ENCODE data around the gene POLR1A. TPM values are rescaled to one million over a fixed set of nuclear protein-coding genes. Genes with fewer than 3 reads are reported as not detected.

Gene POLR1A
- total RNA-seq, 1 experiment from 2014 or later = 58.3 TPM

DNA sequence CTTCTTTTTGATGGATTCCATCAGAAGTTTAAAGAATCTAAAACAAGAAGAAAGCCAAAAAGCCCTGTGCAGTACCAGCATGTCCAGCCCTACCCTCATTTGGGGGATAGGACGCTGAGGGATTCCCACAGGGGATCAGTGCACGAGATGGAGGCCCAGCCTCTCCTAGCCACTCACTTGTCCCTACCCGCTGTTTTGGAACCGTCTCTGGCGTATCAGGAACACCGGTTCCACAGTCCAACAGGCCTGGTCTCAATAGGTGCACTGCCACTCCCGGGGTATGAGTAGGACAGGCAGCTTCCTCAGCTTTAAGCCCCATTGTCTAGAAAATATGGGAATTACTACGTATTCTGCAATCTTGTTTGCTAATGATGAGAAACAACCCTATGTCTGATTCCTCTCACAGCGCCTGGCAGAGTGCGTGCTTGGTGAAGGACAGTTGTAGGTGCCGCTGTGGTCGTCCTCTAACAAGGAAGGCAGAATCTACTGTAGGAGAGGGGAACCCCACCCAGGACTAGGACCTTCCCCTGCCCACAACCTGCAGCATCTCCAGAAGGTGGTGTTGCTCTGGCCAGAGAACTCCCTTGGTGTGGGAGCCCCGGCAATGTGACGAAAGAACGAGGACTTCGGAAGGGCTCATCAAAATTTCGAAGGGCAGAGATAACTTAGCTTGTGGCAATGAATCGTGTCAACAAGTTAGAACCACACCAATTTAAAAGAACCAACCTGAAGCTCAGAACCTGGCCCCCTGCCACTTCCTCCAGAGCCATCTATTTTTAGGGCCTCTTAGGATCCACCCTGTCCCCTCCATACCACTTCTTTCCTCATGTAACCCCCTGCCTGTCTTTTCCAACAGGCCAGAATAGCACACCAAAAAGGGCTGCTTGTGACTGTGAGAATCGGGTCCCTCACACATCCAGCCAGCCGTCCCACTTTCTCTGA, 71.7 kb downstream of the POLR1A start:
- no peaks in the 10 kb centered on the region for H3K27me3 Mint-ChIP-seq (ENCODE audit: unreplicated experiment)
- no peak overlapping the region for H3K4me3 Mint-ChIP-seq (ENCODE audit: low read depth, unreplicated experiment)
- H3K4me1 Mint-ChIP-seq (ENCODE audit: low read depth, unreplicated experiment) = no peaks in the 10 kb centered on the region
- H3K27ac Mint-ChIP-seq (ENCODE audit: unreplicated experiment) = no peak overlapping the region
- no peaks in the 10 kb centered on the region for H3K9me3 Mint-ChIP-seq (ENCODE audit: low read depth, unreplicated experiment)
- intact Hi-C loops (cut with micrococcal nuclease; ENCODE audit: unreplicated experiment) = no loop called here
- H3K36me3 Mint-ChIP-seq (ENCODE audit: insufficient read depth, unreplicated experiment) = peaks cover 37% of the 10 kb centered on the region
- BruUV-seq (replicated peaks) = no TSS peak
- TF ChIP-seq, protein P1, sequence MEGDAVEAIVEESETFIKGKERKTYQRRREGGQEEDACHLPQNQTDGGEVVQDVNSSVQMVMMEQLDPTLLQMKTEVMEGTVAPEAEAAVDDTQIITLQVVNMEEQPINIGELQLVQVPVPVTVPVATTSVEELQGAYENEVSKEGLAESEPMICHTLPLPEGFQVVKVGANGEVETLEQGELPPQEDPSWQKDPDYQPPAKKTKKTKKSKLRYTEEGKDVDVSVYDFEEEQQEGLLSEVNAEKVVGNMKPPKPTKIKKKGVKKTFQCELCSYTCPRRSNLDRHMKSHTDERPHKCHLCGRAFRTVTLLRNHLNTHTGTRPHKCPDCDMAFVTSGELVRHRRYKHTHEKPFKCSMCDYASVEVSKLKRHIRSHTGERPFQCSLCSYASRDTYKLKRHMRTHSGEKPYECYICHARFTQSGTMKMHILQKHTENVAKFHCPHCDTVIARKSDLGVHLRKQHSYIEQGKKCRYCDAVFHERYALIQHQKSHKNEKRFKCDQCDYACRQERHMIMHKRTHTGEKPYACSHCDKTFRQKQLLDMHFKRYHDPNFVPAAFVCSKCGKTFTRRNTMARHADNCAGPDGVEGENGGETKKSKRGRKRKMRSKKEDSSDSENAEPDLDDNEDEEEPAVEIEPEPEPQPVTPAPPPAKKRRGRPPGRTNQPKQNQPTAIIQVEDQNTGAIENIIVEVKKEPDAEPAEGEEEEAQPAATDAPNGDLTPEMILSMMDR (IDR thresholded peaks at IDR 0.05; ENCODE audit: unreplicated experiment) = no peak
- no peak for DNase-seq
- CTCF ChIA-PET = no interaction called here

DNA sequence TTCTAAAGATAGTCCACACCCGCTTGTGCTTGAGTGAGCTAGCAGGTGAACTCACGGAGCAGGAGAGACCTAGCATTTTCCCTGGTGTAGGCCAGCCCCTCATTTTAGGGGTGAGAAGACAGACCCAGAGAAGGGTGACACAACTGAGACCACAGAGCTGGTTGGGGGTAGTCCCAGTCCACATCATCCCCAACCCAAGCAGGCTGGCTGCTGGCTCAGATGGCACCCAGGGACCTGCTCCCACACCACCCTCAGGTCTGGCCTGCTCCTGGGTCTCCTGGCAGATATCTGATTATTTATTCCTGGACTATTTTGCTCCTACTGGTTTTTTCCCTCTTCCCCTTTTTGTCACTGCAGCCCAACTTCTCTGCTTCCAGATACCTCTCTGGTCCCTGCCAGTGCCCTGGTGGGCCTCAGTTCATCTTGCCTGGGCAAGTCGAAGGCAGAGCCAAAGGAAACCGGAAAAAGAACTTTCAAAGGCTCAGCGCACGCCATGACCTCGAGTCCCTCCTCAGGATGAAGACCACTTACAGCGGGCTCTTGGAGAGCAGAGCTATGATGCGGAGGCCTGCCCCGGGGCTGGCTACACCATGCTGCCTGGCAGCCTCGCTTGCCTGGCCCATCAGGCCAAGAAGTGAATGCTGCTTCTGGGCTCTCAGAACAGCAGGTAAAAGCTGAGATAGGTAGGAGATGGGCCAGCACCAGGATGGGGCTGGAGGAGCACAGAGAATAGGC, 72.7 kb downstream of the POLR1A start:
- Mint-ChIP-seq H3K4me3 (ENCODE audit: low read depth, unreplicated experiment) (no peak overlapping the region), H3K27me3 (ENCODE audit: unreplicated experiment) (no peaks in the 10 kb centered on the region), H3K36me3 (ENCODE audit: insufficient read depth, unreplicated experiment) (peaks cover 38% of the 10 kb centered on the region), H3K27ac (ENCODE audit: unreplicated experiment) (no peak overlapping the region), H3K9me3 (ENCODE audit: low read depth, unreplicated experiment) (no peaks in the 10 kb centered on the region), H3K4me1 (ENCODE audit: low read depth, unreplicated experiment) (no peaks in the 10 kb centered on the region)
- TF ChIP-seq, protein P1 (IDR thresholded peaks at IDR 0.05; ENCODE audit: unreplicated experiment) = no peak
- intact Hi-C loops (cut with micrococcal nuclease; ENCODE audit: unreplicated experiment) = no loop called here
- CTCF ChIA-PET = no interaction called here
- no TSS peak for BruUV-seq (replicated peaks)
- no peak for DNase-seq

DNA sequence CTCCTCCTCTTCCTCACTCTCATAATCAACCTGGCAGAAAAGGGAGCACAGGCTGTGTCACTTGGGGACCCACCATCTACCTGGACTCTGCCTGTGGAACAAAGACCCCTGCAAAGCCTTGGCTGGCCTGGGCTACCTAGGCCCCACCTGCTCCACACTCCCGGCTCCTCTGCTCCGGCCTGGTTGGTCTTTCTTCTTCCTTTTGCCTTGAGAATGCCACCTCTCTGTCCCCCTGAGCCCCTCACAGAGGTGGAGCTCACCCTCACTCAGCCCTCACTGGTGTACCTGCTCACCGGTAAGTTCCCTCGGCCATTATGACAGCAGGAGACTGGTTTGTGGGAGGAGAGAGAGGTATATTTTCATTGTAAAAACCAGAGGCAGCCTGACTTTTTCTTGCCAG, 74.1 kb downstream of the POLR1A start:
- intact Hi-C loops (cut with micrococcal nuclease; ENCODE audit: unreplicated experiment) = no loop called here
- no peak for DNase-seq
- no peaks in the 10 kb centered on the region for H3K27me3 Mint-ChIP-seq (ENCODE audit: unreplicated experiment)
- BruUV-seq (replicated peaks) = no TSS peak
- H3K36me3 Mint-ChIP-seq (ENCODE audit: insufficient read depth, unreplicated experiment) = peaks cover 38% of the 10 kb centered on the region
- H3K9me3 Mint-ChIP-seq (ENCODE audit: low read depth, unreplicated experiment) = no peaks in the 10 kb centered on the region
- H3K27ac Mint-ChIP-seq (ENCODE audit: unreplicated experiment) = no peak overlapping the region
- CTCF ChIA-PET = no interaction called here
- TF ChIP-seq, protein P1 (IDR thresholded peaks at IDR 0.05; ENCODE audit: unreplicated experiment) = no peak
- no peak overlapping the region for H3K4me3 Mint-ChIP-seq (ENCODE audit: low read depth, unreplicated experiment)
- no peaks in the 10 kb centered on the region for H3K4me1 Mint-ChIP-seq (ENCODE audit: low read depth, unreplicated experiment)

DNA sequence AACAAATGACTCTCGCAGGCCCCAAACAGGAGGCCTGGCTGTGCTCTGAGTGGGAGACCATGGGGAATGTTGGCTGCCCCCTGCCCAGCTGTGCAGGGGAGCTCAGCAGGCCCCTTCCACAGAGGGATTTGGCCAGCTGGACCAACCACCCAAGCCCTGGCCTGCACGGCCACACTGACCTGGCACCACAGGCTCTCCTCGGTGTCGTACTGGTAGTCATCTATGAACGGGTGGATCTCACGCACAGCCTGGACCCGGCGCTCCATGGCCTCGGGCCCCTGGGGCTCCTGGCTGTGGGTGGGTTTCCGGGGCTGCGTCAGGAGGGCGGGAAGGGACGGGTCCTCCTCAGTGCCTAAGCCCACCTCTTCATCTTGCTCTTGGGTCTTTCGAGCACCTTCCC, 74.5 kb downstream of the POLR1A start:
- no peak for DNase-seq
- no peaks in the 10 kb centered on the region for H3K9me3 Mint-ChIP-seq (ENCODE audit: low read depth, unreplicated experiment)
- no peak overlapping the region for H3K4me3 Mint-ChIP-seq (ENCODE audit: low read depth, unreplicated experiment)
- H3K27ac Mint-ChIP-seq (ENCODE audit: unreplicated experiment) = no peak overlapping the region
- BruUV-seq (replicated peaks) = no TSS peak
- no peaks in the 10 kb centered on the region for H3K27me3 Mint-ChIP-seq (ENCODE audit: unreplicated experiment)
- CTCF ChIA-PET = no interaction called here
- TF ChIP-seq, protein P1 (IDR thresholded peaks at IDR 0.05; ENCODE audit: unreplicated experiment) = no peak
- peaks cover 38% of the 10 kb centered on the region for H3K36me3 Mint-ChIP-seq (ENCODE audit: insufficient read depth, unreplicated experiment)
- intact Hi-C loops (cut with micrococcal nuclease; ENCODE audit: unreplicated experiment) = no loop called here
- H3K4me1 Mint-ChIP-seq (ENCODE audit: low read depth, unreplicated experiment) = no peaks in the 10 kb centered on the region
